COLO829 (cell line): ENCODE measurements around the gene MSANTD1.
"Not testable (repeated sequence)": the region's sequence is repeated elsewhere in the genome, so short reads cannot be mapped to it uniquely, and the experiment has no call there.

ENCODE experiments used
- DNase-seq: peaks from one replicate; pipeline ENCODE4 v3.0.0; 2012; ENCODE audit warnings: low spot score

The MSANTD1 gene

DNA sequence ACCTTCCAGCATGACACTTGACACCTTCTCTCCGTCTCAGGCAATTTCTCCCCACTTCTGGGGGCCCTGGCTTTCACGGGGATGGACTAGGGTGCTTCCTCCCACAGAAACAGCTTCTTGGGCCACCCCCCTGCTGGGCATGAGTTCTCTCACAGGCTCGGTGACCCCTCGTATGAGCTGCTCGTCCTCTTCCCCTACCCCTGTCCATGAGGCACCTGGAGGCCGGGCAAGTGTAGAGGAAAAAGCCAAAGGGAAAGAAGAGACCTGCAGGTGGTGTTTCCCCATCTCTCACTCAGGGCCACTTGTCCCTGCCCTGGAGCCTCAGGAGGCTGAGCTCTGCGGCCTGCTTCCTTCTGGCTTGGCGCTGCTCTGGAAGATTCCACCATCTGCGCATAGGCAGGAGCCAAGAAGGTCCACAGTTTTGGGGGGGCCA is 41.9 kb downstream of the MSANTD1 start:
- no peak for DNase-seq

DNA sequence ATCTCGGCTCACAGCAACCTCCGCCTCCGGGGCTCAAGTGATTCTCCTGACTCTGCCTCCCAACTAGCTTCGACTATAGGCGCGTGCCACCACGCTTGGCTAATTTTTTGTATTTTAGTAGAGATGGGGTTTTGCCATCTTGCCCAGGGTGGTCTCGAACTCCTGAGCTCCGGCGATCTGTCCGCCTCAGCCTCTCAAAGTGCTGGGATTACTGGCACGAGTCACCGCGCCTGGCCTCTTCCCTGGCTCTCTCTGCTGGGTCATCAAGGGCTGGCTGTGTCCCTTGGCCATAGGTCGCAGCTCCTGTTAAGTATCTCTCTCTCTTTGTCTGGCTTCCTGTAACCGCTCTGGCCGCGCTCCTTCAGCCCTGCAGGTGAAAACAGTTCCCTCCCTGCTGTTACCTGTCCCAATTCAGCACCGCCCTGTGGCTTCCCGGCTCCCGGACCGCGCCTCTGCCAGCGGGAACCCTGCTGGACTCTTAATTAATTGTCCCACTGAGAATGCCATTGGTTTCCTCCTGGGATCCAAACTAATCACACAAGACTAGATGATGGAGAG is 42.5 kb downstream of the MSANTD1 start:
- no peak for DNase-seq

DNA sequence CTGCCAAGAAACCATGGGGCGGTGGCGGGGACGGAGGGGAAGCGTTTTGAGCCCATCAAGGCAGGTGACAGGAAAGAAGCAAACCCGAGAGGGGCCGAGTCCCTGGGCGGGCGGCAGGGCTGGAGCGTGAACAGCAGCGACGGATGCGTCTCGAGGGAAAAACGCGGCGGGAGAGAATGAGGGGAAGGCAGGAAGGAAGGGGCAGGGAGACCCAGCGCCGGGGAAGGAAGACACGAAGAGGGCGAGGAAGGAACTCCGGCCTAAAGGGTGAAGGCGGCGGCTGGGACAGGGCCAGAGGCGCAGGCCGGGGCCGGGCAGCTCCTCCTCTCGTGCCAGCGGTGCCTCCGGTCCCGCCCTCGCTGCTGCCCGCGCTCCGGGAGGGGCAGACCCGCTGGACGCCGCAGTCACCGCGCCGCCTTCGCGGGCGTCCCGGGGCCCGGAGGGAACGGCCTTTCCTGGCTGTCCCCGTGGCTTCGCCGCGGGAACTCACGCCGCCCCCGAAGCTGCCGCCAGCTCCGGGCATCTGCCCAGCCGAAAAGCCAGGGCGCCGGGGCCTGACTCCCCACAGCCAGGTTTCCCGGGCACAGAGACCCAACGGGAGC is 43.1 kb downstream of the MSANTD1 start:
- DNase-seq: no peak

DNA sequence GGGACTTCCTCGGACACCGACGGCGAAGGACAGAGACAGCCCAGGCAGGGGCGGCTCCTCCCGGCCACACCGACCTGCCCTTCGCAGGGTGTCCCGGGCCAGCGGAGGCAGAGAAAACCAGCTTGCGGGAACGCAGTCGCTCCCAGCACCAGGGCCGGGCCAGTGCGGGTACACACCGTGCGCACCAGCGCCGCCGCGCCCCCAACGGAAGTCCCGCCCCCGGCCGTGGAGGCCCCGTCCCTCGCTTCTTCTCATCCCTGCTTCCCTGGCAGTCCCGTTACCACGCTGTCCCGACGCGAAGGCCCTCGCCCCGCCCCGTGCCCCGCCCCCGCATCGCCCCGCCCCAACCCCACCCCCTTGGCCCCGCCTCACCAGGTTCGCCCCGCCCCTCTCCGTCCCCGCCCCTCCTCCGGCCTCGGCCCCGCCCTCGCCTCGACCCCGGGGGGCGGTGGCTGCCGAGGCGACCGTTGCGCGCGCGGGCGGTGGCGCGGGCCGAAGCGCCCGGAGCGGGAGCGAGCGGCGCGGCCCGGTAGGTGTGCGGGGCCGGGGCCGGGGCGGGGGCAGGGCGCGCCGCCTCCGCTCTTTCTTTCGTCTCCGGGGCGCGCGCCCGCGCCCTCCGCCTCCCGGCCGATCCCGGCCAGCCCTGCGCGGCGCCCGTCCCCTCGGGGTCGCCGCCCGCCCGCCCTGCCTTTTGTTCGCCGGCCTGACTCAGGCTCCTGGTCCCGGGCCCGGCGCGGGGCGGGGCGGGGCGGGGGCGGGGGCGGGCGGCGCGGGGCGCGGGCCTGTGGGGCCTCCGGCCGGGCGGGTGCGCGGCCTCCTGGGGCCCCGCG is 43.8 kb downstream of the MSANTD1 start, which contains the start of gene RGS12:
TSS of gene RGS12 (plus strand) at position 451 of the 830 bp plus-strand sequence. CDS start 23,150 bp downstream, outside the sequence.
- peak; percentile 92 for DNase-seq

DNA sequence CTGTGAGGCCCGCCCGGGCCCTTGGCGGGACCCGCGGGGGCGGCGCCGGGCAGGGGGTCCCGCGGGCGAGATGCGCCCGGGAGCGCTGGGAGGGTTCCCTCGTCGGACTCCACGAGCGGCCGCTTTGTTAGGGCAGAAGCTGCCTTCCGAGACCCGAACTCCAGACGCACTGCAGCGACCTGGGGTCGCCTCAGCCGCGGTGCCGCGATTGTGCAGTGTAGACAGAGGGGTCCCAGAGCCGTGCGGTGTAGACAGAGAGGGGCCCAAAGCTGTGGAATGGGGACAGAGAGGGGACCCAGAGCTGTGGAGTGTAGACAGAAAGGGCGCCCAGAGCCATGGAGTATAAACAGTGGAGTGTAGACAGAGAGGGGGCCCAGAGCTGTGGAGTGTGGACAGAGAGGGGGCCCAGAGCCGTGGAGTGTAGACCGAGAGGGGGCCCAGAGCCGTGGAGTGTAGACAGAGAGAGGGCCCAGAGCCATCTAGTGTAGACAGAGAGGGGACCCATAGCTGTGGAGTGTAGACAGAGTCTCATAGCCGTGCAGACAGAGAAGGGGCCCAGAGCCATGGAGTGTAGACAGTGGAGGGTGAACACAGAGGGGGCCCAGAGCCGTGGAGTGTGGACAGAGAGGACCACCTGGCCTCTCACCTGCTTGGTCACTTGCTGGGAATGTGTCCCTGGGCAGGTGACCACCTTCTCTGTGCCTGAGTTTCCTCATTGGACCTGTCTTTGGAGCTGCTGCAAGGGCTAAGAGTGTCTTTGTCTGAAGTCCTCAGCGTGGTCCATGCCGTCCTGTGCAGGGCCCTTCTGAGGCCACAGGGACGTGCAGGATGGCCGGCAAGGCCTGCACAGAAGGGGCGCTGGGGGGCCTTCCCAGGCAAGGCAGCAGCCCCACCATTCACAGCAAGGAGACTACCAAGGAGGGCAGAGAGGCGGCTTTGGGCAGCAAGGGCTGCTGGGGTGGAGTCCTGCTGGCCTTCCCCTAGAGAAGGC is 44.7 kb downstream of the MSANTD1 start:
- no peak for DNase-seq

DNA sequence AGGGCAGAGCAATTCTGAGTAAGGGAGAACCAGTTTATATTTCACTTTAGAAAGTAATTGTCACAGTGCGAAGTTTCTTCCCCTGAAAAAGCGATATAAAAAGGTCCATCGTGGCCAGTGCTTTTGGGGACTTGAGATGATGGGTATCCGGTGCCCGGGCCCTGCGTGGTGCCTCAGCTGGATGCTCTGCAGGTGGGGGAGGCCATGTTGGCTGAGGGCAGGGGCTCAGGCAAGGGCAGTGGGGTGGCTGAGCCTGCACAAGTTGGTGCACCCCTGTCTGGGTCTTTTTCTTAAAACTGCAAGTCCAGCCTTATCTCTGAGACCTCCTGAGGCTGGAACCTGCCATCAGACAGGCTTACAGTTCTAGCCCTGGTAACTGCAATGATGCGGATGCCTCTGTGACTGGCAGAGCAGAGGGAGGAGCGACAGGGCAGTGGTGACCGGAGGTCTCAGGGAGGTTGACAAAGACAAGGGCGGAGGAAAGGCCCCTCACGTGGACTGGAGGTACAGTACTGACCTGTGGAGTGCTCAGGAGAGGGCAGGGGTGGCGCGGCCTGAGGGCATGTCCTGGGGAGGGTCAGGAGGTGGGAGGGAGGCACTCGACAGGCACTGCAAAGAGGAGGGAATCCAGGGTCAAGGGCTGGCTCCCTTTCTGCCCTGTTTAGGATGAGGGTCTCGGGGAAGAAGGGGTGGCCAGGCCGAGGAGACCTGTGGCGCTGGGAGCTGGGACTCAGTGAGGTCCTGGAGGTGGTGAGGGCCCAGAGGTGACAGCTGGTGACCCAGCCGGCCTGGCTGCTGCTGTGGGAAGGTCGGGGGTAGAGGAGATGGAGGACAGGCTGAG is 45.7 kb downstream of the MSANTD1 start:
- no peak for DNase-seq

DNA sequence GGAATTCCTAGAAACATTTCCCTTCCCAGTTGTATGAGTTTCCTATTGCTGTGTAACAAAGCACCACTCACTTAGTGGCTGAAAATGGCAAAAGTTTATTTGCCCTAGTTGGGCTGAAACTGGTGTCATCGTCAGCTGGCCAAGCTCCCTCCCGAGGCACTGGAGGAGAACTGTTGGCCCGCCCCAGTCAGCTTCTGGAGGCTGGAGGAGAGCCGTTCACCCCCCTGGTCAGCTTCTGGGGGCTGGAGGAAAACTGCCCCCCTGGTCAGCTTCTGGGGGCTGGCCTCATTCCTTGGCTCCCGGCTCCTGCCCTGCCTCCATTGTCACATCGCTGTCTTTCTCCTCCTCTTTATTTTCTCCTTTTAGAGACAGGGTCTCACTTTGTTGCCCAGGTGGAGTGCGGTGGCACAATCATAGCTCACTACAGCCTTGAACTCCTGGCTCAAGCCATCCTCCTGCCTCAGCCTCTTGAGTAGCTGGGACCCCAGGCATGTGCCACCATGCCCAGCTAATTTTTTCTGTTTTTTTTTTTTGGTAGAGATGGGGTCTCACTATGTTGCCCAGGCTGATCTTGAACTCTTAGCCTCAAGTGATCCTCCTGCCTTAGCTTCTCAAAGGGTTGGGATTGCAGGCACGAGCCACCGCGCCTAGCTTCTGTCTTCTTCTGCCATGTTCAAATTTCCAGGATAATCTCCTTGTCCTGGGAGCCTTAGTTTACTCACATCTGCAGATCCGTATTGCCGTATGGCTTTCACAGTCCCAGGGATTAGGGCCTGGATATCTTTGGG is 47.1 kb downstream of the MSANTD1 start:
- DNase-seq: no peak

DNA sequence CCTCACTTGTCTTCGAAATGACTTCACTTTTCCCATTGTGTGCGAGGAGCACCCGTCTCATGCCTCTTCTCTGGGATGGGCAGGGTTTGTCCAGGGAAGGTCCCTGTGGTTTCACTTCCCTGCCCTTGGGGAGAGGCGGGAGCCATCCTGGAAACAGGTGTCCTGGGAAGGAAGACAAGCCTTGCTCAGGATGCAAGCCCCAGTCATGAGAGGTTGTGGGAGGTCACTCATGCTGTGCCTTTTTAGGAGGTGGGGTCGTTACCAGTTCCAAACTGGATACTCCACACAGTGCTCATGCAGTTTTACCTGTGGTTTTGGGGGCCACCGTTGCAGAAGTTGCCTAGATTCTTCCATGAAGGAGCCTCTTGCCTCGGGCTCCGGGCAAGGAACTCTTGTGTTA is 47.7 kb downstream of the MSANTD1 start:
- DNase-seq: no peak

DNA sequence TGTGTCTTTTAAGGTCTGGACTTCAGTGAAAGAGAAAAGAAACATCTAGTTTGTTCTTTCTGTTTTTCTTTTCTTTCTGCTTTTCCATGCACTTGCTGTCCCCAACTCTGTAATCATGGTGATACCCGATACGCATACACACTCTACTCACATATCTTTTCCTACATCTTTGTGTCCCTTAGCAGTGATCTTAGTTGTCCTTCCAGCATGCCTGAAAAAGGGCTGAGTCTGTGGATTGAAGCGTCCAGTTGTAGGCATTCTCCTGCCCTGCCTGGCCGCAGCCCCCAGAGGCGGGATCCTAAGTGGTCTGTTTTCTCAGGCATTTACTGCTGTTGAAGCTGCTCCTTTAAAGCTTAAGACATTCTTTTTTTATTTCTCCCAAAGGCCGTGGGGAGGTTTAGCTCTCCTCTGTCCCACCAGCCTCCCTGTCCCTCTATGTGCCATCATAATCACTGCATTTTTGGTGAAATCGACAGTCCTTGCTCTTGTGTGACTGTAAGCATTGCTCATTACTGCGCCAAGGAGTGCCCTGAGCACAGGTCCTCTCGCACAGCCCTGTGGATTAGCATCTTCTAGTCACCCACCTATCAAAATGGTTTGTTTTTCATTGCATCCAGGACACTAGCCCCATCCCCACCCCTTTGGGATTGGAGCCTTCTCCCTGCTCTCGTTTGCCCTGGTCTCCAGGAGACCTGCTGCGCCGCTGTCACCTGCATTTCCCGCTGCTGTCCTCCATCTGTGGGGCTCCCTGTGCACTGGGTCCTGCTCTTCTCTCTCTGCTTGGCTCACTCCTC is 48.3 kb downstream of the MSANTD1 start:
- DNase-seq: no peak

DNA sequence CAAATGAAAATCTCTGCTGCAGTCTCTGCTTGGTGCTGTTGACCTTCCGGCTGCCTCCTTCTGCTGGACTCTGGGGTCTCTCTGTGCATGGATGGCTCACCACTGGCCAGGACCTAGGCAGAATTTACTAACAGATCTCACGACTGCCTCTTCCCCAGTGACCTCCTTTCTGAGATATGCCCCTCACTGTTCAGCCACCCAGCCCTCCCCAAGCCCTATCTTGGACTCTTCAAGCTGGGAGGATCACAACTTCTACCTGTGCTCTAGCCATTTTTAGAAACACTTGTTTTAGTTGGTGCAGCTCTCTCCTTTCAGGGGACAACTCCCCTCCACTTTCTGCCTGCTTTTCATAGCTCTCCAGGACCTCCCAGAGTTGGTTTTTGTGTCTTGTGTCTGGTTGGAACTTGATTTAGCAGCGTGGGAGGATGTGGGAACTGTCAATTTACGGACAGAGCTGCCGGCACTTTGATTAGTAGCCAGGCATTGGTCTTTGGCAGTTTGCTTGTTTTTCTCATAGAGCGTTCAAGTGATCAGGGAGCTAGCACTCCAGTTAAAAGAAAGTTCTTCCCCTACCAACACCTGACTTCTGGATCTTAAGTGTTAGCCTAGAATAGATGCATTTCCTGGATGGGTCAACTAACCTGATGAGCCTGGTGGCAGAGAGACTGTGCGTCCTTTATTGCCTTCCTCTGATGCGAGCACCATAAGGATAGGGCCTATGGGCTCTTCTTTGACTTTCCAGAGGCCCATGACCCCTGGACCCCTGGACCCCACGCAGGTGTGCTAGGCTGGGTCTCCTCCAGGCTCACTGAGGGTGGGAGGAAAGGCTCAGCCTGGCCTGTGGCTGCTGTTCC is 50.4 kb downstream of the MSANTD1 start:
- no peak for DNase-seq

DNA sequence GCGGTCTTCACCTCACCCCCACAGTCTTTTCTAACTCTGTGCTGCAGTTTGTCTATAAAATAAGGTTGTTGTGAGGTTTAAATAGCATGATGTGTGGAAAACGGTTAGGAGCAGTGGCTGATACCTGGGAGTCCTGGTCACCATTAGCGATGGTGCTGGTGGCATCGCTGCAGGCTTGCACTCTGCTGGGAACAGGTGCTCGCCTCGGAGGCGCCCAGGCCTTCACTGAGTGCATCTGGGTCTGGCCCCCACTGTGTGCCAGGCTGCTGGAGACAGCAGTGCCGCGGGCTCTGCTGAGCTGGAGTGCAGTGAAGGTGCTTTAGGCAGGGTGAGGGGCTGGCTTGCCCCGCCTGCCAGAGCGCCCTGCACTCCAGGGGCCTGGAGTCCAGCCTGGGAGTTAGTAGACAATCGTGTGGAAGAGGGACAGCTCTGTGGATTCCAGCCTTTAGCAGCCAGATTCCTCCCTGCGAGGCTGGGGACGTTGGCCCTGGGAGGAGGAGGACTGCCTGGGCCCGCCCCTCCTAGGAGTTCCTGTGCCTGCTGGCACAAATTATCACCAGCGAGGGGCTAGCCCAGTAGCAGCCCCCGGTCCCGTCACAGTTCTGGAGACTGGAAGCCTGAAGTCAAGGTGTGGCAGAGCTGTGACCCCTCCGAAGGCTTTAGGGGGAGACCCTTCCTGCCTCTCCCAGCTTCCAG is 51.2 kb downstream of the MSANTD1 start:
- no peak for DNase-seq

DNA sequence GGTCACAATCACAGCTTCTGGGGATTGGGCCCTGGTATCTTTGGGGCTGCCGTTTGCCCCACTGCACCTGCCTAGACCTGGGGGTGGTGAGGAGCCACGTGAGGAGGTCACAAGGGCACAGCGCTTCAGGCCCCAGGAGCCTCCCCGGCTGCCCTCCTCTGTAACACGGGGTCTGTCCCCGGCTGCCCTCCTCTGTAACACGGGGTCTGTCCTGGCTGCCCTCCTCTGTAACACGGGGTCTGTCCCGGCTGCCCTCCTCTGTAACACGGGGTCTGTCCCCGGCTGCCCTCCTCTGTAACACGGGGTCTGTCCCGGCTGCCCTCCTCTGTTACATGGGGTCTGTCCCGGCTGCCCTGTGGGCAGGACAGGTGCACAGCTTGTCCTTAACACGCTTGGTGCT is 51.9 kb downstream of the MSANTD1 start:
- DNase-seq: not testable (repeated sequence)

DNA sequence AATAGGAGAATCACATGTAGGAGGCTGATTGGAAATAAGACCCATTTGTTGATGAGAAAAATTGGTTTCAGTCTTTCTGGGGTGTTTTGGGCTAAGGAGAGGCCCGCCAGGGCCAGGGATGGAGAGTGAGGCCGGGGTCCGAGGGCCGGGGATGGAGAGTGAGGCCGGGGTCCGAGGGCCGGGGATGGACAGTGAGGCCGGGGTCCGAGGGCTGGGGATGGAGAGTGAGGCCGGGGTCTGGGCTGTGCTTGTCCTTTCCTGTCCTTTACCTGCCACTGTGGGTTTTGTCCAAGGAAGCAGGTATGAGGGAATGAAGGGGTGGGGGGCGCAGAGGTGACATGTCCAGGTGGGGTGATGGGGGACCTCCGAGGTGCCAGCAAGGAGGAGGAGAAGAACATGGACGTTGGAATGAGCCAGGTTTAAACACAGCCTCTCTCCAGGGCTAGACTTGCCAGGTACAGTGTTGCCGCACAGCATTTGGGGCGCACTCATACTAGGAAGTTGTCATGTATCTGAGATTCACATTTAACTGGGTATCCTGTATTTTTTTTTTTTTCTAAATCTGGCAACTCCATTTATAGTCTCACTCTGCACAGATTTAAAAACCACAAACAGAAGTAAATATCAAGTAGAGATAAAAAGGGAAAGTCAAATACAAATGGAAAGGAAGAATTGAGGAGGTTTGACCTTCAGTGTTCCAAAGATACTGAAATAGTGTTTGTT is 52.7 kb downstream of the MSANTD1 start:
- DNase-seq: no peak

DNA sequence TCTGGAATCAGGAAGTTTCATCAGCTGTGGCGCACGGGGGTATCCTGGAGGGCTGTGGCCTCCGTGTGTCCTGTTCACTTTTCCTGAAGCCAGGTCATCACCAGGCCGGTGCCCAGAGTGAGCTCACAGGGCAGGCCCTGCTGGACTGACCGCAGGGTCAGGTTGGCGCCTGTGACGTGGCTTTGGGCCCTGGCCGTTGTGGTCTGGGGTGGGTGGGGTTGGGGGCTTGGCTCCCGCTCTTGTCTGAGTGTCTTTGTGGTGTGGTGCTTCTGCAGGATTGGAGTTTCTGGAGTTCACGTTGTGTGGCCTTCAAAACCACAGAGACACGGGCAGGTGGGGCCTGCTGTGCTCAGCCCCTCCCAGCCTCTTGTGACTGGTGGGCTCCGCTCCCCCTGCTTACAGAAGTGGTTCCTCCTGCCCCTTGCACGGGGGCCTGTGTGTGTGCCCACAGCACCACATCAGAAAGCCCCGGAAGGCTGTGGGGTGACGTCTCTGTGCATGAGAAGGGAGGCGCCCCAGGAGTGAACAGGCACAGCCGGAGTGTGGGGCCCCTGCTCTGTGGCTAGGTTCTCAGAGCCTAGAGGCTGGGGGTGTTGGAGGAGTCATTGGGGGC is 53.3 kb downstream of the MSANTD1 start:
- DNase-seq: no peak

DNA sequence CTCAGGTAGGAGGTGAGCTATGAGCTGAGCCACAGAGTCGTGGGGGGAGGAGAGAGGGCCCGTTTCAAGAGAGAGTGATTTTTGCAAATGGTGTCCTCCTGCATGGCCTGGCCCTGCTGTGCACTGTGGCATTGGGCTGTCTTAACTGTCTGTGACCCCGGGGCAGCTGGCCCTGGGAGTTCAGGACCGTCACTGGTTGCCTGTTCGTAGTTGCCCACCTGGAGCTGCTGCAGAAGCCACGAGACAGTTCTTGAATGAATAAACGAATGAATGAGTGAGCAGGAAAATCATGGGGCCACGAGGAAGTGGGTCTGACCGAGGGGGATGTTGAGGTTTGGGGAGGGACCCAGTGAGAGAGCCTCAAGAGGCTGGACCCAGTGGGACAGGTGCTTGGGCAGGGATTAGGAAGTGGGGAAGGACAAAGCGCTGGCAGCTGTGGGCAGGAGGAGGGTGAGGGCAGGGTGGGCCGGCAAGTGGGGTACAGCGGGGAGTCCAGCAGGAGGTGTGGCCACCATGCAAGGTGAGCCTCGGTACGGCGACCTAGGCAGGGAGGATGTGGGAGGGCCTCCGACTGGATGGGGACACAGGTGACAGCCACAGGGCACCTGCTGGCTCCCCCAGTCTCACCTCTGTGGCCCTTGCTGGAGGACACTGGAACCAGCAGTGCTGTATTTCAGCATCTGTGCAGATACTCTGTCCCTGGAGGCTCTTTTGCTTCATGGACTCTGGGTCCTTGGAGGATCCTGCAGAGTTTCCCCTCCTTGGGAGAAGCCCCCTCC is 54.0 kb downstream of the MSANTD1 start:
- DNase-seq: no peak

DNA sequence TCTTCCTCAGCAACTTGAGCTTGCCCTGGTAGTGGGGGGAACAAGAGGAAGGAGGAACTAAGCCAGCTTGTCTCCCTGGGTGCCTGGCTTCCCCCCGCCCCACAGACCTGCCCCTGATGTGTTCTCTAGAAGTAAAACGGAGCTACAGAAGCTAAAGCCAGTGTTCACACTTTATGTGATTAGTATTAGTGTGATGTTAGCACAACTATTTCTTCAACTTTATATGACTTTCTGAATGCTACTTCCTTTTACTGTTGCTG is 54.5 kb downstream of the MSANTD1 start:
- DNase-seq: no peak
